Measurements from ENCODE around the gene NUTM1.
A peak's percentile ranks its signal among the peaks of the same experiment; 100 is the strongest.

Gene NUTM1, protein sequence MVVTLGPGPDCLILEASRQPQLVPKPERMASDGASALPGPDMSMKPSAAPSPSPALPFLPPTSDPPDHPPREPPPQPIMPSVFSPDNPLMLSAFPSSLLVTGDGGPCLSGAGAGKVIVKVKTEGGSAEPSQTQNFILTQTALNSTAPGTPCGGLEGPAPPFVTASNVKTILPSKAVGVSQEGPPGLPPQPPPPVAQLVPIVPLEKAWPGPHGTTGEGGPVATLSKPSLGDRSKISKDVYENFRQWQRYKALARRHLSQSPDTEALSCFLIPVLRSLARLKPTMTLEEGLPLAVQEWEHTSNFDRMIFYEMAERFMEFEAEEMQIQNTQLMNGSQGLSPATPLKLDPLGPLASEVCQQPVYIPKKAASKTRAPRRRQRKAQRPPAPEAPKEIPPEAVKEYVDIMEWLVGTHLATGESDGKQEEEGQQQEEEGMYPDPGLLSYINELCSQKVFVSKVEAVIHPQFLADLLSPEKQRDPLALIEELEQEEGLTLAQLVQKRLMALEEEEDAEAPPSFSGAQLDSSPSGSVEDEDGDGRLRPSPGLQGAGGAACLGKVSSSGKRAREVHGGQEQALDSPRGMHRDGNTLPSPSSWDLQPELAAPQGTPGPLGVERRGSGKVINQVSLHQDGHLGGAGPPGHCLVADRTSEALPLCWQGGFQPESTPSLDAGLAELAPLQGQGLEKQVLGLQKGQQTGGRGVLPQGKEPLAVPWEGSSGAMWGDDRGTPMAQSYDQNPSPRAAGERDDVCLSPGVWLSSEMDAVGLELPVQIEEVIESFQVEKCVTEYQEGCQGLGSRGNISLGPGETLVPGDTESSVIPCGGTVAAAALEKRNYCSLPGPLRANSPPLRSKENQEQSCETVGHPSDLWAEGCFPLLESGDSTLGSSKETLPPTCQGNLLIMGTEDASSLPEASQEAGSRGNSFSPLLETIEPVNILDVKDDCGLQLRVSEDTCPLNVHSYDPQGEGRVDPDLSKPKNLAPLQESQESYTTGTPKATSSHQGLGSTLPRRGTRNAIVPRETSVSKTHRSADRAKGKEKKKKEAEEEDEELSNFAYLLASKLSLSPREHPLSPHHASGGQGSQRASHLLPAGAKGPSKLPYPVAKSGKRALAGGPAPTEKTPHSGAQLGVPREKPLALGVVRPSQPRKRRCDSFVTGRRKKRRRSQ
- total RNA-seq: 0 to 0.06 reads per million in 2 experiments

DNA sequence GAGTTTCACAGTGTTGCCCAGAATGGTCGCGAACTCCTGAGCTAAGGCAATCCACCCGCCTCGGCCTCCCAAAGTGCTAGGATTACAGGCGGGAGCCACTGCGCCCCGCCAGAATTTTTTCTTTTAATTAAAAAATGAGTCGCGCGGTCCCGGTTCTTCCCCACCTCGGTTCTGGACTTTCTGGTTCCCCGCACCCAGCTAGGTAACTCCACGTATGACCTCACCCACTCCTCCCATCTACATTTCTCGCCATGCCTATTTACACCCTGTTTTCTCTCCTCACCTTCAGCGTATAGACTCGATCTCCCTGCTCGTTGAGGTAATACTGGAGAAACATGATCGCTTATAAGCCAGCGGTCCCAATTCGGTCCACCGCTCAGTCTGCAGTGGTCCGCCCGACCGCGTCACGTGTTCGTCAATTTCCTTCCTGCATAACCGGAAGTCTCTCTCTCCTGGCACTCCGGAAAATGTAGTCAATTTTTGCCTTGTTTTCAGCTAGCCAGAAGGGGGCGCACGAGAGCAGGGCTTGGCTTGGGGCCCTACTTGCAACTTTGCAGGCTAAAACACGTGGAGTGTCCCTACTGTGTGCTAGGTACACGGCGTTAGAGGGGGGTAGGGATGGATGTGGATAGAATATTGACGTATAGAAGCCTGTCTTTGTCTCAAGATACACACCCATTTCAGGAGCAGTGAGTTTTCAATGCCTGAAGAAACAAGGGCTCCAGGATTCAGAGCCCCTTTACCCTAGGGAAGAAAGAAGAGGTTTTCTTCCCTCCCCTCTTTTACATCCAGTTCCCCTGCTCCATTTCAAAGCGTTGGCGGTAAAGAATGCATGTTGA, at the start of gene NUTM1, which contains the start of gene NOP10:
Gene NUTM1, plus strand, starts transcription at position 579 of the 839 bp plus-strand sequence. CDS start 382 bp downstream, outside the sequence.
Gene NOP10, minus strand, starts transcription at position 400 of the 839 bp plus-strand sequence. Its CDS starts 63 bp downstream, at position 337.
- DNase-seq (ENCODE audit: low read depth): peak; percentile 87

DNA sequence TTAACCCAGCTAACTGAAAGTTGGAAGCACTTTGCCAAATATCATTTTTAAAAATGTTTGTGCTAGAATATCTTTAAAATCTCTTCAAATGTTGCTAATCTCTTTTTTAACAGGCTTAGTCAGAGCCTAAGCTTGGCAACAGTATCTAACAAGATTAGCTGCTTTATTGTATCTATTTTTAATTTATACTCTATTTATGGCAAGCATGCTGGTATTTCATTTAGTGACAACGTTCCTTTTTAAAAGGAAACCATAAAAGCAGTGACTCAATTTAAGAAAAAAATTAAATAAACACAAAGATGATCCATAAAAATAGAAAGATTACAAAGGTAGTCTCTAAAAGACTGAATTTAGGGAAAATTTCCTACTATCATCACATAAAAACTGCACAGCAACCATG, 46.1 kb upstream of the NUTM1 start:
- DNase-seq (ENCODE audit: low read depth): no peak

DNA sequence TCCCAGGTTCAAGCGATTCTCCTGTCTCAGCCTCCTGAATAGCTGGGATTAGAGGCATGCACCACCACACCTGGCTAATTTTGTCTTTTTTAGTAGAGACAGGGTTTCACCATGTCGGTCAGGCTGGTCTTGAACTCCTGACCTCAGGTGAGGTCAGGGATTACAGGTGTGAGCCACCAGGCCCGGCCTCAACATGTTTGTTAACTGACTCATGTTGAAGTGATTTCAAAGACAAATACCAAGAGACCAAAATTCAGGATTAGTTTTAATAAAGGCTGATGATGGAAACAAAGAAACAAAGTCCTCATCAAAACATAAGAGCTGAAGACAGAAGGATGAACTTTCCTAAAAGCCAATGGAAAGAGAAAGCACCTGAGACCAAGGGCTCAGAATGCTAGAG, 42.1 kb upstream of the NUTM1 start:
- no peak for DNase-seq (ENCODE audit: low read depth)

DNA sequence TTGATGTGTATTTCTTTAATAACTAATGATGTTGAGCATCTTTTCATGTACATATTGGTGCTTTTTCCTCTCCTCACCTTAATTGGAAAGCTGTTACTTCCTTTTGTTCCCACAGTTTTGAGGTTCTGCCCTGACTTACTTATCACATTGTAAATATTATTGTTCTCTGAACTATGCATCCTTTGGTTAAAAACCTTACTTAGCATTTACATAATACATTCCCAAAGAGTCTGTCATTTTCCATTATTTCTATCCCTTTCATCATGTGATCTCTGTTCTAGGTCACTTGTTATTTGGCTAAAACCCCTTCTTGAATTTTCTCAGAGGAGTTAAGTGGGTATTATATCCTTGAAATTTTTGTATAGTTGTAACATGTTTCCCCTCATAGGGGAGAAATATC, 38.5 kb upstream of the NUTM1 start:
- no peak for DNase-seq (ENCODE audit: low read depth)

DNA sequence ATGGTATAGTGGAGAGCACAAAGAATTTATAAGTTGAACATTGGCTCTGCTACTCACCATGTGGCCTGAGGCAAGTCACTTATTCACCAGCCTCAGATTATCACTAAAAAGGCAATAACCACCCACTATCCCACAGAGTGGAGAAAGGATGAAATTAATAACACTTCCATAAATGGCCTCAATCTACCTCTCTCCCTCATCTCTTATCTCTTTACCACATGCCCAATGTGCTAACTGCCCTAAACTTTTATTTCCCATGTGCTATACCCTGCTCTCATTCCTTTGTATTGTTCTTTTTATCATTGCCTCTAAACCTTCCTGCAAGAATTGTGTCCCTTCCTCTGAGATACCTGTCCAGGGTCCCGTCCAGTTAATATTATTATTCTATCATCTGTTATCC, 31.6 kb upstream of the NUTM1 start:
- no peak for DNase-seq (ENCODE audit: low read depth)

DNA sequence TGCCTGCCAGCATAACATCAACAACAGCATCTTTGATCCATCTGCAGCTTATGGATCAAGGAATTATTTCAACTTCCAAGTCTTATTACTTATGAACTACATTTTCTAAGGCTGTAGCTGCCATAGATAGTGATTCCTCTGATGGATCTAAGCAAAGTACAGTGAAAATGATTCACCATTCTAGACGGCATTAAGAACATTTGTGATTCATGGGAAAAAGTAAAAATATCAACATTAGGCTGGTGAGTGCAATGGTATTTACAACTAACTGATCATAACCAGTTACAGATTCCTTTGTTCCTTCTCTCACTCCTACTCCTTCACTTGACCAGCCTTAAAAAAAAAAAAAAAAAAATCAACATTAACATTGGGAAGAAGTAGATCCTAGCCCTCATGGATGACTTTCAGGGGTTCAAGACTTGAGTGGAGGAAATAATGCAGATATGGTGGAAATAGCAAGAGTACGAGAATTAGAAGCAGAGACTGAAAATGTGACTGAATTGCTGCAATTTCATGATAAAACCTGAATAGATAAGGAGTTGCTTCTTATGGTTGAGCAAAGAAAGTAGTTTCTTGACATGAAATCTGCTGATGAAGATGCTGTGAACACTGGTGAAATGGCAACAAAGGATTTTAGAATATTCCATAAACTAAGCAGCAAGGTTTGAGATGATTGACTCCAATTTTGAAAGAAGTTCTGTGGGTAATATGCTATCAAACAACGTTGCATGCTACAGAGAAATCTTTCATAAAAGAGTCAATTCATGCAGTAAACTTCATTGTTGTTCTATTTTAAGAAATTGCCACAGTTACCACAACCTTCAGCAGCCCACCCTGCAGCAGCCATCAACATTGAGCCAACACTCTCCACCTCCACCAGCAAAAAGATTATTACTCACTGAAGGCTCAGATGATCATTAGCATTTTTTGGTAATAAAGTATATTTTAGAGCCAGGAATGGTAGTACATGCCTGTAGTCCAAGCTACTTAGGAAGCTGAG, 28.3 kb upstream of the NUTM1 start:
- no peak for DNase-seq (ENCODE audit: low read depth)

DNA sequence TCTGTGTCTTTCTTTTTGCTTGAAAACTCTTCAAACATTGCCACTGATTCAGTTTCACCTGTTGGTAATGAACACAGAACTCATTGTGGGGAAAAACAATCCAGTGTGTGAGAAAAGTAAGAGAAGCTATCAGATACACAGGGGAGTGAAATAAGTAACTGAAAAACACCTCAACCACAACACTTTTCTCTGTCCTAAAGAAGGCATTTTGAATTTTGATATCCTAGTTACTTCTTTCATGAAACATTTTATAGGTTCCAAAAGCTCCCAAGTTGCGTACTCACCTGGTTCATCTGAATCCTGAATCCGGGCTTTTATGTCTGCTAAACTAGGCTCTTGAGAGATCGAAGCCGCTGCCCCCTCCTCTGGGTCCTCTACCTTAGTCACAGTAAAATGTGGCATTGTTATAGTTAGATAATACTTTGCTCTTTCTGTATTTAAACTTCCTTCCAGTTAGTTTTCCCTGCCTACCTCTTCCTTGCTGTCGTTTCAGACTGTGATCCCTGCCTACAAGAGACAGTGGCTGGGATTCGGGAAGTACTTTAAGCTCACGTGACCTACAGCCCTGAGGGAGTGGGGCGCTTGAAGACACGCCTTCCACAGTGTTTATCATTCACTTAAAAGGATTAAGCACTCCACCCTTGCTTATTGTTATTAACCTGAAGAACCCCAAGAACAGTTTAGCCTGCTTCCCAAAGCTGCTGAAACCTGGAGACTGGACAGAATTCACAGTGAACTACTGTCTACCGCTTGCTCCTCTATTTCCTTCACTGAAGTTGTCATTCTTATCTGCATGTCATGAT, 24.6 kb upstream of the NUTM1 start:
- no peak for DNase-seq (ENCODE audit: low read depth)

DNA sequence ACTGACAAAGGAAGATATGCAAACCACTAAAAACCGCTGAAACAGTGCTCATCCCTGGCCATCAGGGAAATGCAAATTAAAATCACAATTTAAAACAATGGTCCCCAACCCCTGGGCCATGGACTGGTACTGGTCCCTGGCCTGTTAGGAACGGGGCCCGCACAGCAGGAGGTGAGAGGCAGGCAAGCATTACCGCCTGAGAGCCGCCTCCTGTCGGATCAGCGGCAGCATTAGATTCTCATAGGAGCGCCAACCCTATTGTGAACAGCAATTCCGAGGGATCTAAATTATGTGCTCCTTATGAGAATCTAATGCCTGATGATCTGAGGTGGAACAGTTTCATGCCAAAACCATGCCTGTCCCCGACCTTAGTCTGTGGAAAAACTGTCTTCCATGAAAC, 19.9 kb upstream of the NUTM1 start:
- DNase-seq (ENCODE audit: low read depth): no peak

DNA sequence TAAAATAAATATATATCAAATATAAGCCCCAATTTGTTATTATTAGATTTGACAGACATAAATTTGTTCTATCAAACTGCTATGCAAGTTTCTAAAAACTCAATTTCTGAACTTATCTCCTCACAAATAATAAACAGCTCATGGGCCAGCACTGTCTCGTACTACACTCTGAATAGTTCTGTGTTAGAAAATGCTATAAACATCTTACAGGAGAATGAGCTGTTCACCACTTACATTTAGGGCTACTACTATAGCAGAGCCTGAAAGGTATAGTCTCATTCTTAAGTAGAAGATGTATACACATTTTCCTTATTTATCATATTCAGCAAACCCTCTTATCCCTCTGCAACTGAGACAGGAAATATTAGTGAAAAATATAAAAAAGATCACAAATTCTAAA, 18.2 kb upstream of the NUTM1 start:
- DNase-seq (ENCODE audit: low read depth): no peak

DNA sequence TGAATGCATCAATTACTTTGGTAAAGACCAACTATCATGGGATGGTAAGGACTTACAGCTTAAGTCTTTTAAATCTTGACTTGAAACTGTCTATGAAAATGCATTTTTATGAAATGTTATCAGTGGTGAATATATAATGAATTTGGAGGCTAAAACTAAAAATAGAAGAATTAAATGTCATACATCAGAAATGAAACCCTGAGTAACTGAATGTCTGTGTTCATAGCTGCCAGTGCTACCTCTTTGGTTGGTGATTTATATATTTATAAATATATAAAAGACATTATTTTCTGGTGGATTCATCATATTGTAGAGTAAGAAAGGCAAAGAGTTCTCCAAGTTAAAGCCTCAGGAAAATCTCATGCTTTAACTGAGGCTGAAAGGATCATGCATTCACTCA, 17.7 kb upstream of the NUTM1 start:
- DNase-seq (ENCODE audit: low read depth): no peak

DNA sequence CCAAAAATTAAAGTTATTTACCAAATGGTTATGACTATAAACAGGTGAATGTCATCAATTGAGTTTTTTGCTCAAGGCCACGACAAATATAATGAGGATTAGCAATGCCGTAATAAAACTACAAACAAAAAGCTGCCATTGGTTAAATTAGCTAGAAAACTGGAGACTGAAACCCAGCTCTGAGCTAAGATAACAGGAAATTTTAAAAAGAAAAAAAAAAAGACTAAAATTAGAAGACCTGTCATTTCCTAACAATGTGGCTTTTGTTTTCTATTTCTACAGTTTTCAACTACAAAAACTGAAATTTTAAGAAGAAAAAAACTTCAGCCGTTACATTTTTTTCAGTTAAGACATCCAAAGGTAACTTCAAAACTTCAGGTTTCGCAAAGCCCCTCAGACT, 15.2 kb upstream of the NUTM1 start:
- no peak for DNase-seq (ENCODE audit: low read depth)

DNA sequence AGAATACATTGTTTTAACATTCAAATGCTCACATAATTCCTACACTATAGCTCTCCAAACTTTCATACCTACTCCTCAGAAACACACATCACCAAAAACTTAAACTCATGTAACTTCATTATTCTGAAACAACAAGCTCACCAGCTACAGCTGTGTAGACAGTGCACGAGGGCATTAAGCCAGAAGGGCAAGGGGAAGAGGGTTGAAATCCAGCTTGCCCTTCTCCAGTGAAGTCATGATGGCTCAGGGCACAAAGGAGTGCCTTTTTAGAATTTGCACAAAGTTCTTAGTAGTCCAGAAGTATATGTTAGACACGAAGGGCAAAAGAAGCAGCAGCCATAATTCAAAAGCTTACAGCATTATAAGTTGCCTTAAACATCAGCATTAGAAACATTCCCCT, 14.1 kb upstream of the NUTM1 start:
- DNase-seq (ENCODE audit: low read depth): no peak

DNA sequence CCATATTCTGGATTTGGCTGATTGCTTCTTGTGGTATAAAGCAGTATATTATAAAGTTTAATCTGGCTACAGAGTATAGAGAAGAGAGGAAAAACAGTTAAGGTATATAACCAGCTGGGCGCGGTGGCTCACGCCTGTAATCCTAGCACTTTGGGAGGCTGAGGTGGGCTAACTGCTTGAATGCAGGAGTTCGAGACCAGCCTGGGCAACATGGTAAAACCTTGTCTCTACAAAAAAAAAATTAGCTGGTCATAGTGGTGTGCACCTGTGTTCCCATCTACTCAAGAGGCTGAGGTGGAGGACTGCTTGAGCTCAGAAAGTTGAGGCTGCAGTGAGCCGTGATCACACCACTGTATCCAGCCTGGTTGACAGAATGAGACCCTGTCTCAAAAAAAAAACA, 12.8 kb upstream of the NUTM1 start:
- no peak for DNase-seq (ENCODE audit: low read depth)

DNA sequence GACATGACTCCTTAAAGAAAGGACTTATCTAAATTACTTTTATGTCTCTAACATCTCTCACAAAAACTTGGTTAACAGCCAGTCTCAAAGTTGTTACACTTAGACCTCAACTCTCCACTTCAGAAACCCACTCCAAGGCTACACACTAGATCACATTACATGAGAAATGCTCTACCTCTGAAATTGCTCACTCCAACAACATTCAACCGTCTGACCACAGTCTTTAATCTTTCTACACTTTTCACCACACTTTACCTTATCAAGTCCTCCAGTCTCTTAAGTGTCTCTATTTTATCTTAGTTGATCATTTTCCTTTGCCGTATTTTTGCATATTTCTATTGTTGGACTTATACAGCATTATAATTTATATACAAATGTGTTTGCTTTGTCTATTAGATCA, 11.3 kb upstream of the NUTM1 start:
- DNase-seq (ENCODE audit: low read depth): no peak

DNA sequence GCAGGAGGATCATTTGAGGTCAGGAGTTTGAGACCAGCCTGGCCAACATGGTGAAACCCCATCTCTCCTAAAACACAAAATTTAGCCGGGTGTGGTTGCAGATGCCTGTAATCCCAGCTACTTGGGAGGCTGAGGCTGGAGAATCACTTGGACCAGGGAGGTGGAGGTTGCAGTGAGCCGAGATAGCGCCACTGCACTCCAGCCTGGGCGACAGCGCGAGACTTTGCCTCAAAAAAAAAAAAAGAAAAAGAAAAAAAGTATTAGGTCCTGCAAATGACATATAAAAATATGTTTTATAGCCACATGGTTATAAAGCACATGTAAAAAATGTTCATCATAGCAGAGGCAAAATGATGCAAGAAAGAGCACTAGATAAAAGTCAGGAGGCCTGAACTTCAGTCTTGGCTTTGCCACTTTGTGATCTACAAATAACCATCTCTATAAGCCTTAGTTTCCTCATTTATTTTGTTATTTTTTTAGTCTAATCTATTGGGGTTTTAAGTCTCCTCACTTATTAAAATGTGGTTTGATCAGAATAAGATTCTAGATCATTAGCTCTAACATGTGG, 10.5 kb upstream of the NUTM1 start:
- DNase-seq (ENCODE audit: low read depth): no peak

DNA sequence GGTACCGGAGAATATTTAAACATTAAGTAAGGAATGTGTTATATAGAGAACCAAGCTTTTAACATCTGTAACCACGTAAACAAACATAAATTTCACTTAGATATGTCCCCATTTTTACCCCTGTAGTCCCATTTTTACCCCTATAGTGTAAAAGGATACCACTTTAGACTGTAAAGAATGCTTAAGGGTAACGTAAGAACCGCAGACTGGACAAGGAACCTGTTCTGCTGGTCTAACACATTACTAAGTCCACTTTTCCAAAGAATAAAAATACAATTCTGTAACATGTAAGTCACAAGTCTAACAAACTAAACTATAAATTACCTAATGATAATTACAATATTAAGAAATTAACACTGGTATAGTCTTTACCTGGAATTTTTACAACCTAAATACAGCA, 8.4 kb upstream of the NUTM1 start:
- no peak for DNase-seq (ENCODE audit: low read depth)

DNA sequence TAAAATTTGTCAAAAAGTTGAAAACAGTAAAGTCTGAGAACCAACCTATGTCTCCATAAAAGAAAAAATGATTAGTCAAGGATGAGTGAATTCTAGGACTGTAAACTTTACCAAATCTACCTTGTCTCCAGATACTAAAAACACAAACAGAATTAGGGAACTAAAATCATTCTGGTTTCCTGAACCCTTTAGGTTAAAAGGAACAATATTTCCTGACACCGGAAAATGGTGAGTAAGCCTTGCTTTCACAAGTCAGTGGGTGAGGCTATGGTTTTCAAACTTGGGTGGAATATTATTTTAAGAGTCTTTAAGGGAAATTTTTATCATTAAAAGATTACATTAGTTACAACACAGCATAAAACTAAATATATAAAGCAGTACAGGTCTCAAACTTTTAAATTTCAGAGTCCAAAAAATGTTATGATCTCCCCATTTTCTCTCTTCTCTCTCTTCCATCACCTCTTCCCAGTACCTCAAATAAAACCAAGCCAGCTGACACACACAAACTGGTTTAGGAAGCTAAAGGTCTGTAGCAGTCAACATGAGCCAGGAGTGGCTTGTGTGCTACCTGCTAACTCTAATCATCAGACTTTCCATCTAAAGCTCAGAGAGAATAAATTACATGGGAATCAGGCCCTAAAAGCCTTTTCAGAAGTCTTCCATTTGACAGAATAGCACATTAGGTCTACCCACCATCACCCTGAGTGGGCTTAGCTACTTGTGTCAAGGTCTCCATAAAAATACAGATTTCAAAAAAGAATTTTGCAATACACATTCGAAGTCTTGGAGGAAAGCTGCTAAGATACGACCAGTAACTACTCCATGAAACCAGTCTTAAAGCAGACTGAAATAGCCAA, 7.7 kb upstream of the NUTM1 start:
- no peak for DNase-seq (ENCODE audit: low read depth)

Data from T follicular helper cell (primary cell).